Measurements from ENCODE around the gene RNF34.

Gene RNF34, protein sequence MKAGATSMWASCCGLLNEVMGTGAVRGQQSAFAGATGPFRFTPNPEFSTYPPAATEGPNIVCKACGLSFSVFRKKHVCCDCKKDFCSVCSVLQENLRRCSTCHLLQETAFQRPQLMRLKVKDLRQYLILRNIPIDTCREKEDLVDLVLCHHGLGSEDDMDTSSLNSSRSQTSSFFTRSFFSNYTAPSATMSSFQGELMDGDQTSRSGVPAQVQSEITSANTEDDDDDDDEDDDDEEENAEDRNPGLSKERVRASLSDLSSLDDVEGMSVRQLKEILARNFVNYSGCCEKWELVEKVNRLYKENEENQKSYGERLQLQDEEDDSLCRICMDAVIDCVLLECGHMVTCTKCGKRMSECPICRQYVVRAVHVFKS

GRCh38 chr12:121399391-121400331 lies at the start of gene RNF34:
Gene RNF34, plus strand, starts transcription at chr12:121400118. Its CDS starts 95 bp downstream, at chr12:121400213.
- peaks cover 39% of the 10 kb centered on the region for H3K4me1 Mint-ChIP-seq
- no peaks in the 10 kb centered on the region for H3K27me3 Mint-ChIP-seq (ENCODE audit: low read depth)
- no peaks in the 10 kb centered on the region for H3K9me3 Mint-ChIP-seq
- H3K27ac Mint-ChIP-seq: peak within 1 kb of the TSS; percentile 82 to 99 (median 95)
- peaks cover 2% of the 10 kb centered on the region for H3K36me3 Mint-ChIP-seq (ENCODE audit: low read depth)
- TF ChIP-seq CTCF (IDR thresholded peaks at IDR 0.05; ENCODE audit: unreplicated experiment in 3 of 3): no peak
- peak within 1 kb of the TSS; percentile 90 to 97 (median 92) for H3K4me3 Mint-ChIP-seq

DNA sequence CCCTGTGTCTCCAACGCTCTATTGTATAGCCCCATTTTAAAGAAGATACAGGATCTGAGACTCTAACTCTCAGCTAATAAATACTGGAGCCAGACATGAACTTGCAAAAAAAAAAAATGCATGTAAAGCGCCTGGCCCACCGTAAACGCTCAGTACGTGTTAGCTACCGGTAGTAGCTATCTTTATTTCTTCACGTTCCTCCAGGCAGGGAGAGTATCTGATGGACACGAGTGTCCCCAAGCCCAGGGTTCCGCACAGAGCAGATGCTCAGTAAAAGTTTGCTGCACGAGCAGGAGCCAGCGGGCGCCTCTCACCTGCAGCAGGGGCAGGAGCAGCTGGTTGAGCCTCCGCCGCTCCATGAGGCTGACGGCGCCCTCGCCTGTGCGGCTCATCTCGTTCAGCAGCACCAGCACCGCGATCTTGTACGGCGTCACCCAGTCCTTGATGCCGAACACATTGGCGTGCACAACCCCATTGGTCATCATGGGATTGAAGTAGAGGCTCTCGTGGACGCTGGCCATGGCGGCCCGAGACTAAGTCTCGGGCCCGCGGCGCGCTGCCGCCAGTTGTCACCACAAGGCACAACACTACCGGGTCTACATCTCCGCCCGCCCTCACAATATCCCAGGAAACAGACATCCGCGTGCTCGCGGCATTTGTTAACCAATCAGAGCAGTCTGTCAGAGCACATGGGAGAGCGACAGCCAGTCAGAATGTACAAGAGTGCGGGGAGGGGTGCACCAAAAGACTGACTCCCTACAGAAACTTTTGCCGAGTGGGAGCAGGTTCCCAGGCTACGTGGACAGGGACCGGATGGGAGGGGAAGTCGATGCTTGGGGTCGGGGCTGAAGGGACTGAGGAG lies 47.9 kb upstream of the RNF34 start, which contains the start of gene ANAPC5:
Gene ANAPC5 (minus strand): TSS at position 592 of the 862 bp plus-strand sequence. CDS start 71 bp downstream, at position 521.
- Mint-ChIP-seq H3K27ac (peak within 1 kb of the TSS; percentile 95 to 99 (median 98)), H3K36me3 (ENCODE audit: low read depth) (peaks cover 2% of the 10 kb centered on the region), H3K4me1 (peaks cover 15% of the 10 kb centered on the region), H3K4me3 (peak within 1 kb of the TSS; percentile 90 to 95 (median 91)), H3K27me3 (ENCODE audit: low read depth) (no peaks in the 10 kb centered on the region), H3K9me3 (no peaks in the 10 kb centered on the region)
- TF ChIP-seq CTCF (IDR thresholded peaks at IDR 0.05; ENCODE audit: unreplicated experiment in 3 of 3): no peak

DNA sequence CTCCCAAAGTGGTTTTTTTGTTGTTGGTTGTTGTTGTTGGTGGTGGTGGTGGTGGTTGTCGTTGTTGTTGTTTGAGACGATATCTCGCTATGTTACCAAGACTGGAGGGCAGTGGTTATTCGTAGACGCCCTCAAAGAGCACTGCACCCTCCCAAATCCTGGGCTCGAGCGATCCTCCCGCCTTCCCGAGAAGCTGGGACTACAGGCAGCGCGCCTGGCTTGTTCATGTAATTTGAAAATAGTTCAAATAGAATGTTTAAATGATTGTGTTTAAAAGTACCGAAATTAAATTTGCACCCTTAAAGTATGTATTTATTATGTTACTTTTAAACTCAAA lies 47.3 kb upstream of the RNF34 start:
- no peak for TF ChIP-seq CTCF (IDR thresholded peaks at IDR 0.05; ENCODE audit: unreplicated experiment in 3 of 3)
- Mint-ChIP-seq H3K27ac (peak overlapping the region; percentile 95 to 99 (median 98)), H3K4me1 (peaks cover 15% of the 10 kb centered on the region), H3K27me3 (ENCODE audit: low read depth) (no peaks in the 10 kb centered on the region), H3K4me3 (peak overlapping the region; percentile 90 to 95 (median 91)), H3K9me3 (no peaks in the 10 kb centered on the region), H3K36me3 (ENCODE audit: low read depth) (no peaks in the 10 kb centered on the region)

DNA sequence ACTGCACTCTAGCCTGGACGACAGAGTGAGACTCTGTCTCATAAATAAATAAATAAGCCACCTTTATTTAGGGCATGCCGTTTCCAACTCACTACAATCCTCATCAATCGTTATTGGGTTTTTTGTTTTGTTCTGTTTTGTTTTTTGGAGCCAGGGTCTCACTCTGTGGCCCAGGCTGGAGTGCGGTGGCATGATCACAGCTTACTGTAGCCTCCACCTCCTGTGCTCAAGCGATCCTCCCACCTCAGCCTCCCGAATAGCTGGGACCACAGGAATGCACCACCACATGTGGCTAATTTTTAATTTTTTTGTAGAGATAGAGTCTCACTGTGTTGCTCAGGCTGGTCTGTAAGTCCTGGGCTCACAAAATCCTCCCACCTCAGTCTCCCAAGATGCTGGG lies 44.1 kb upstream of the RNF34 start:
- Mint-ChIP-seq H3K4me1 (peaks cover 10% of the 10 kb centered on the region), H3K27ac (no peak overlapping the region), H3K36me3 (ENCODE audit: low read depth) (no peaks in the 10 kb centered on the region), H3K27me3 (ENCODE audit: low read depth) (peaks cover 3% of the 10 kb centered on the region), H3K4me3 (no peak overlapping the region), H3K9me3 (no peaks in the 10 kb centered on the region)
- TF ChIP-seq CTCF (IDR thresholded peaks at IDR 0.05; ENCODE audit: unreplicated experiment in 3 of 3): no peak

DNA sequence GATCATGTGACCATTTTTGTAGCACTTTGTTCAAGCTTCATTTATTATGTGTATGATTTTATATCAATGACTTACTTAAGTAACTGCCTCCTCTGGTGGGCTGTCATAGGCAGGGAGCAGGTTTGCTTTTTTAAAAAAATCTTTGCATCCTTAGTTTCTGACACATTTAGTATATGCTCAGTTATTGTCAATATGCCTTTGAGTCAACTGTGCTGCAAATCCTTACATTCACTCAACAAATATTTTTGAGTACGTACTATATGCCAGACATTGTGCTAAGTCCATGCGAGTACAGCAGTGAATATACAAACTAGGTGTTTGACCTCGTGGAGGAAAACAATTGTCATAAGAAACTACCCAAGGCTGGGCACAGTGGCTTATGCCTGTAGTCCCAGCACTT lies 43.3 kb upstream of the RNF34 start:
- Mint-ChIP-seq H3K4me3 (no peak overlapping the region), H3K27me3 (ENCODE audit: low read depth) (peaks cover 3% of the 10 kb centered on the region), H3K9me3 (no peaks in the 10 kb centered on the region), H3K4me1 (peaks cover 8% of the 10 kb centered on the region), H3K27ac (no peak overlapping the region), H3K36me3 (ENCODE audit: low read depth) (no peaks in the 10 kb centered on the region)
- no peak for TF ChIP-seq CTCF (IDR thresholded peaks at IDR 0.05; ENCODE audit: unreplicated experiment in 3 of 3)

Data from nephron (organoid).